SH-SY5Y (cell line): ENCODE results near the gene OSBPL2.

Source experiments
- GATA2 ChIP-seq: IDR thresholded peaks from 2 replicates; pipeline ENCODE4 v1.6.1; 2011; ENCODE audit warnings: mild to moderate bottlenecking, low read depth, low read length
- GATA3 ChIP-seq: IDR thresholded peaks from 2 replicates; pipeline ENCODE4 v1.6.1; 2011; ENCODE audit warnings: low read depth, mild to moderate bottlenecking, low read length, moderate library complexity

- TF ChIP-seq GATA3 (no peak), GATA2 (no peak)
These were observed 9.3 kb upstream of the OSBPL2 start for GRCh38 chr20:62228982-62229545.
